SHP77 (cell line): Measurements from ENCODE around the gene ACADVL.

Source experiments
- DNase-seq, 2 experiments: peaks; one replicate each; lab custom pipeline; 2025; lab: John Stamatoyannopoulos, UW

ACADVL gene

DNA sequence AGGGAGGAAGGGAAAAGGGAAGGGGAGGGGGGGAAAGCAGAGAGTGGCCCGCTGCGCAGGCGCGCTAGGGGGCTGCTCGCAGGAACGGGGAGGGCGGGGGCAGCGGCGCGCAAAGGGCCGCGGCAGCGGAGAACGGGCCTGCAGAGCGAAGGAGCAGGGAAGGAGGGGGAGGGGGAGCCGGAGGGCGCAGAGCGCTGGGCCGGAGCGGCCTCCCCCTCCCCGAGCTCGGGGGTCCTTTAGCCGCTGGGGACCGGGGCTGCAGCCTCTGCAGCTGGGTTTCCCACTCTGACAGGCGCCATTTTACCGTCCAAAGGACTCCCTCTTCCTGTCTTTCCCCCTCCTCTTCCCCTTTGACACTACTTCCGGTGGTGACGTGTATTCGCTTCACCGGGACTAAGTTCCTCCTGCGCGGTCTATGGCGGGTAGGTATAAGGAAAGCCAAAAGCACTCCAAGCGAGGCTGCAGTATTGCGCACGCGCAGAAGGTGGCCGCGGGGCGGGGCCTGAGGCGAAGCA, 32.0 kb downstream of the ACADVL start, which contains the start of gene CTDNEP1:
Gene CTDNEP1 (minus strand): TSS at position 74 of the 515 bp plus-strand sequence. CDS start 438 bp downstream, outside the sequence.
- DNase-seq = peak; percentile 99 to 100

DNA sequence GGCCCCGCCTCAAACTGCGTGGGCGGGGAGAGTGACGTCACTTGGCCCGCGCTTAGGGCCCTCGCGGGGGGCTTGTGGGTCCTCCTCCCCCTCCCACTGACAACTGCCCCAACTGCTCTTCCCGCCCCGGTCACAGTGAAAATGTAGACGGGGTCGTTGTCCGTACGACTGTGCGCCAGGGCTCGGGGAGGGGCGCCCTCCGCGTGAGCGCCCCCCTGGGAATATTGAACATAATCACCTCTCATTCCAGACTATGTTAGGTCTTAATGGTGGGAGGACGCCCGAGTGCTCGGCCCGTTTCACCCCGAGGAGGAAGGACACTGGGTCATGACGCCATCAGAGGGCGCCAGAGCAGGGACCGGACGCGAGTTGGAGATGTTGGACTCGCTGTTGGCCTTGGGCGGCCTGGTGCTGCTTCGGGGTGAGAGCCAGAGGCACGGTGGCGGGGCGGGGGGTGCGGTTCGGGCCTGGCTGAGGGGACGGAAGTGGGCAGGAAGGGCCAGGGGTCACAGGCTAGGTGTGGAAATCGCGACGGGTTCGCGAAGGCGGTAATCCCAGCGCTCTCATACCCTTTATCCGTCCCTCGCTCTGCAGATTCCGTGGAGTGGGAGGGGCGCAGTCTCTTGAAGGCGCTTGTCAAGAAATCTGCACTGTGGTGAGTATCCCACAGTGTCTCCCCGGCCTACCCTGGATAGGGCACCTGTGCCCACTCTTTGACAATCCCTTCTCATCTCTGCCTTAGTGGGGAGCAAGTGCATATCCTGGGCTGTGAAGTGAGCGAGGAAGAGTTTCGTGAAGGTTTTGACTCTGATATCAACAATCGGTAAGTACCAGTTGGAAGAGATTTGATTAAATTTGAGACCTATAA, 32.7 kb downstream of the ACADVL start, which contains the start of gene ELP5:
Gene ELP5 (plus strand): TSS at position 40 of the 868 bp plus-strand sequence. CDS start 336 bp downstream, at position 376.
- peak; percentile 94 to 97 for DNase-seq

DNA sequence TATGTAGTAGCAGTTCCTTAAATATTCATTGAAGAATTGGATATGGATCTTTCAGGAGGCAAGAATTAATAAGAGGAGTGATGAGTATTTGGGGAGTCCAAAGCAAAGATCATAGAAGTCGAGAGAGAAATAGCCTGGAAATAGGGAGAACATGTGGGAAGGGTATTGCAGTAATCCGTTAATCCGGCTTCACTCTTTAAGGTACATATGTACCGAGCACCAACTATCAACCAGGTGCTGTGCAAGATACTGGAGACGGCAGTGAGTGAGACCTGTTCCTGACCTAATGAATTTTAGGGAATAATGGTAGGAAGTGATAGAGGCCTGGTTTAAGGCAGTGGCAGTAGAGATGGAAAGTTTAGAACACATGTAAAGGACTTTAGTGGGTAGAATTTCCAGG, 33.3 kb downstream of the ACADVL start:
- no peak for DNase-seq

DNA sequence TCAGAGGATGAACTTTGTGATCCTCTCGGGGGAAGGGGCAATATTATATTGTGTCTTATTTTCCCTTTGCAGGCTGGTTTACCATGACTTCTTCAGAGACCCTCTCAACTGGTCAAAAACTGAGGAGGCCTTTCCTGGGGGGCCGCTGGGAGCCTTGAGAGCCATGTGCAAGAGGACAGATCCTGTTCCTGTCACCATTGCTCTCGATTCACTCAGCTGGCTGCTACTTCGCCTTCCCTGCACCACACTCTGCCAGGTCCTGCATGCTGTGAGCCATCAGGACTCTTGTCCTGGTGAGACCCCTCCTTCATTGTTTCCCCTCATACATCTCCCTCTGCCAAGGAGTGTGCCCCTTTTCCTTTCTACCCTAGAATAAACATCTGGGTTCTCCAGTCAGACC, 34.8 kb downstream of the ACADVL start:
- DNase-seq = no peak

DNA sequence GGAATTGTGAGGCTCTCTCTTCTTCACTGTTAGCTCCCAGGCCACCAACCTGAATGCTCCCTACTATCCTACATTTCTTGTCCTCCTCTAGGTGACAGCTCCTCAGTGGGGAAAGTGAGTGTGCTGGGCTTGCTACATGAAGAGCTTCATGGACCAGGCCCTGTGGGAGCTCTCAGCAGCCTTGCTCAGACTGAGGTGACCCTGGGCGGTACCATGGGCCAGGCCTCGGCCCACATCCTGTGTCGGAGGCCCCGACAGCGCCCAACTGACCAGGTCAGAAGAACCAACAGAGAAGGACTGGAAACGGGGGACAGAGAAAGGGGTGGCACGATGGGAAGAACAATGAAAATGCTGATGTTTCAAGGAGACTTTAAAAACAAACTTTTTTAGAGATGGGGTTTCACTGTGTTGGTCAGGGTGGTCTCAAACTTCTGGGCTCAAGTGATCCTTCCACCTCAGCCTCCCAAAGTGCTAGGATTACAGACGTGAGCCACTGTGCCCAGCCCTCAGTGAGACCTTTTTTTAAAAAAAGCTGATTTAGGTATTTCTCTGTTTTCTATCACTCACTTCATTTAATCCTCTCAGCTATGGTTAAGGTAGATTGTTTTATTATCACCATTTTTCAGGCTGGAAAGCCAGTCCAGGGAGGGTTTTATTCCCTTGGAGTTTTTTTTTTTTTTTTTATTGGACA, 37.2 kb downstream of the ACADVL start:
- no peak for DNase-seq

DNA sequence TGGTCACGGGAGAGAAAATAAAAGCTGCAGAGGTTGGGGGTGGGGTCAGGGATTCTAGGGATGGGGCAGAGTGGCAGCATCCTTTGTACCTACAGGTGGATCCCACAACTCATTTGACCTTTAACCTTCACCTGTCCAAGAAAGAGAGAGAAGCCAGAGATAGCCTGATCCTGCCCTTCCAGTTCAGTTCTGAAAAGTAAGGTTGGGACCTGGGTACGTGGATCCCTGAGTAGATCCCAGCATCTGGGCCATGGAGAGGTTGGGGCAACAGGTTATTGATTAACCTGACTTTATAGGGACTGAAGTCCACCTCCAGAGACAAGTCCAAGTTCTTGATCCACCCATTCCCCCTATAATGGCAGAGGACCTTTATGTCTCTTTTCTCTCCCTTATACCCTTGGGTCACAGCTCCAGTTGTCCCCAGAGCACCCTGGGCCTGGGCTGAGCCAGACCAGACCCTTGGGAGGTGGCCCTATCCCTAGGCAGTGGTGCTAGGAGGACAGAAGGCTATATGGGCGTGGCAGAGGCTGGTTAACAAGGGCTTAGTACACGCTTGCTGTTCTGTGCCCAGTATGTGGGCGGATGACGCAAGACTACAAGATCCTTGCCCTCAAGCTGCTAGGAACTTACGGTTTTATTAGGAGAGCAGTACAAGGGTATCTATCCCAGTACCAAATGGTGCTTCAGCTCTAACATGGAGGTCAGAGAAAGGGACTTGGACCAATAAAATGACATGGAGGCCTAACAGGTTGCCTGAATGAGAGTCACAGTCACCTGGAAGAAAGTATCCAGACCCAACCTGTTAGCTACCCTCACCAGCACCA, 39.2 kb downstream of the ACADVL start:
- DNase-seq = no peak

DNA sequence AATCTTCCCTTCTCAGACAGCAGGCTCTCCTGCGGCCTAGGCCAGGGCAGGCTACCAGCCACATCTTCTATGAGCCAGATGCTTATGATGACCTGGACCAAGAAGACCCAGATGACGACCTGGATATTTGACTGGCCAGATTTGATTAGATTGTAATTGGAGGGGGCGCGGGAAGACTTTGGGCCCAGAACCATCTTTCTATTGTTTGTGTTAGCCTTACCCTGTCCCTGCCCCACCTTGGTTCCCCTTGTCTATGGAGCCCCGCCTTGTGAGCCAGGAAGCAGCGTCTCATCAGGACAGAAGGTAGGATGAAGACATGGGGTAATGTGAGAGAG, 39.8 kb downstream of the ACADVL start:
- no peak for DNase-seq

DNA sequence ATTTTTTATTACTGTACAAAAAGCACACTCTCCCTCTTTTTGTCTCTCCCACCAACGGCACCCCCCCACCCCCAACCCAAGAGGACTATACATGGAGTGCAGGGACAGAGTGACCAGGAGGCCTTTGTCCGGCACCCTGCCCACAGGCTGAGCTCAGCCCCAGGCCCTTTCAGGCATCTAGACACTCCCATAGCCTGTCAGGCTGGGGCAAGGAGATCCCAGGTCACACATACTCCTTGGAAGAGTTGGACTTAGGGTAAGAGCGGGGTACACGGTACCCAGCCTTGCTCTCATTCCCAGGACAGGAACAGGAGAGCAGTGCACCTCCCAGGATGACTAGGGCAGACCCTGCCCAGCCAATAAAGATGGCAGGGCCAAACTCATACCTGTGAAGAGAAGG, 40.4 kb downstream of the ACADVL start:
- no peak for DNase-seq

DNA sequence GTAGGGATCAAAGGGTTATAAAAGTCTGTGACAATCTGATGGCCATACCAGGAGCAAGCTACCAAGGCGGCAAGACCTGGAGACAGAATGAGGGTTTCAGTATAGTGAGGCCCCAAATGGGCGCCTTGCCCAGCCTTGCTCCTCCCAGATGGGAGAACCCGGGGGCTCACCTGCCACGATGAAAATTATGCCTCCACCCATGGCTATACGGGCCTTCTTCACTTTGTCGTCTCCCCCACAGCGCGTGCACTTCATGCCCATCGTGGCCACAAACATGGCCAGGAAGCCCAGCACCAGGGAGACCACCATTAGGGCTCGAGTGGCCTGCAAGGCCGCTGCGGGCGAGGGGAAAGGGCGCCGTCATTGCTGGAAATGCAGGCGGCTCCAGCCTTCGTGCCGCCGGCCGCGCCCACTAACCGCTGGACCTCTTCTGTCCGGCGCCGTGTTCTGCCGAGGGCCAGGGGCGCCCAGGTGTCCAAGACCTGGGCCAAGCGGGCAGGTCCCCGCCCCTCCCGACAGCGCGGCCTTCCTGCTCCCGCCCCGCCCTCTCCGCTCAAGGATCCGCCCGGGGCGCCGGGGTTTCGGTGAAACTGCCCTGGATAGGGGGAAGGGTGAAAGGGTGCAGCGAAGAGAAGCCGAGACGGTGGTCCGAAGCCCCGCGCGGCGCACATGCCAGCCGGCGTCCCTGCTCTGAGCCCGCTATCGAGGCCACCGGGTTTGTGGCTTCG, 41.1 kb downstream of the ACADVL start:
- DNase-seq = peak; percentile 10 to 21

DNA sequence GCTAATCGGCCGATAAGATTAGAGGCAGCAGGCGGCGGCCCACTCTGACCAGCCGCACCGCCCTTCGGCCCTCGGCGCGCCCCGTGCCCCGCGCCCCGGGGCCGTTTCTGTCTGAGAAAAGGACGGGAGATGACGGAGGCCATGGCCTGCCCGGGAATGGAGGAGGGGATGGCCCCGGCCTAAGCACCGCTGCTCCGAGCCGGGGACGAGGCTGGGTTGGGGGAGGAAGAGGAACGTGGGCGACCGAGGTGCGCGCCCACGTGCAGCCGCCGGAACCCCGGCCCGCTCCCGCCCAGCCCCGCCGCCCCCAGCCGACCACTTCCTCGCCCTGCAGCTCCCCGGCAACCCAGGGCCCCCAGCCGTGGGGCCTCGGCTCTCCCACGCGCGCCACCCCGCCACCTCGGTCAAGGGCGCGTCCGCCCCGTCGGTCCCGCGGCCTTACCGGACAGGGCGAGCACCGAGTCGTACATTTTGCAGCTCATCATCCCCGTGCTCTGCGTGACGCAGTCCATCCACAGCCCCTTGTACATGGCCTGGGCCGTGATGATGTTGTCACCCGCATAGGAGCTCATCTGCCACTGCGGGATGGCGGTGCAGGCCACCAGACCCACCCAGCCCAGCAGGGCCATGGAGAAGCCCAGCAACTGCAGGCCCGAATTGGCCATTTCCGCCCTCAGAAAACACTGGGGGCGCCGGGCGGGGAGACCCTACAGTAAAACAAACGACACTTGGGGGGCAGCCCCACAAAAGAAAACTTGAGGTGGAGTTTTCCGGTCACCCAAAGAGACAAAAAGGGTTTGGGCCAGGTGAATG, 41.8 kb downstream of the ACADVL start:
- DNase-seq = no peak

DNA sequence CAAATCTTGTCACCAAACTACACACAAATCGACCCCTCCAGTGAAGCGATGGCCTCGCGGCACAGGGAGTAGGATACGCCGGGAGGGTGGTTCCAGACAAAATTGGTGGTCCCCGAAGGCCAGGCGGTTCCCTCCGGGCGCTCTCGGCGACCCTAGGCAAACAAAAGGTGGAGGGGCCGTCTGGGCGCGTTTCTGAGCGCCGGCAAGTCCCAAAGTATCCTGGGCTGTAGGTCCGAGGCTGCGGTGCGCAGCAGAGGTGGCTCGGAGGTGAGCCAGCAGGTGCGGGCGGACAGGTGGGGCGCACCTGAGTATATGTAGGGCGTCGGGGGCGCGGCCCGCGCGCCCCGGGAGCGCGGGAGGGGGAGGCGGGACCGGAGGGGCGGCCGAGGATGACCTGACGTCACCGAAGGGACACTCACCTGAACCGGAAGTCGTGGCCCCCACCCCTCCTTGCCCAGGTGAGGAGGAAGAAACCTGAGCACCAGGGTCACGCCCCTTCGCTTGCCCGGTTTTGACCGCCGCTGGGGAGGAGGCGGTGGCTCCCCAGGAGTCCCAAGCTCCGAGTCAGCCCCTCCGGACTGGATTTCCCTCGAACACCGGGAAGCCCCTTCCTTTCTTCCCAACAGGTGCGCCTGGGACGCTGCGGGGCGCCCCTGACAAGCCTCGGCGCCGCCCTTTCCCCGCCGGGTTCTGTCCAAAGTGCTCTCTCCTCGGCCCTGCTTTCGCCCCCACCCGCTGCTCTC, 42.6 kb downstream of the ACADVL start, which contains the start of gene CLDN7:
Gene CLDN7 (minus strand): TSS at position 287 of the 743 bp plus-strand sequence. CDS start 435 bp downstream, outside the sequence.
- no peak for DNase-seq

DNA sequence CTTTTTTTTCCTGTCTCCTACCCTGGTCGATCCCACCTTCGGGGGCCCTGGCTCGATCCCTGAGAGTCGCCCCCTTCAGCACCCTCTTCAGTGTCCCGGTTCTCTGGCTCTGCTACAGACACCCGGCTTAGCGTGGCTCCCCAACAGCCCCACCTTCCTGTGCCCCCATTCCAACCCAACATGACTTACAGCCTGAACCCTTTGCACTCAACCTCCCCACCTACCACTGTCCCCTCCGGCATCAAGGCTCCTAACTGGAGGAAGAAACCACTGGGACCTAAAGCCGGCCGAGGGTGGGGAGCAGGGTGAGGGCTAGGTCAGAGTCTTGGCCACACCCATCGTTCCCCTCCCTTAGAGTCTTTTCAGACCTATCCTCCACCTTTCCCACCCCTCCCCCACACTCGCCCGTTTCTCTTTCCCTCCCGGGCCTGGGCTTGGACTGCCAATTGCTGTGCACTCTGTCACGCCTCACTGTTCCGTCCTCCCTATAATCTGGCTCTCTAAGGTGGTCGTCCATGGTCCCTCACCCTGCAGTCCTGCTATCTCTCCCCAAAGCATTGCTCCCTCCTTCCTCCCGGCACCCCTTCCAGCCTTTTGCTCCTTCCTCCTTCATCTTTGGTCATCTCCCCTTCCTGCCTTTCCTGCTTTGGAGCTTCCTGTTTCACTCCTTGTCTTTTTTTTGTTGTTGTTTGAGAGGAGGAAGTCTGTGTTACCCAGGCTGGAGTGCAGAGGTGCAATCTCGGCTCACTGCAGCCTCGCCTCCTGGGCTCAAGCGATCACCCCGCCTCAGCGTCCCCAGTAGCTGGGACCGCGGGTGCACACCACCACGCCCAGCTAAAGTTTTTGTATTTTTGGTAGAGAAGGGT, 43.4 kb downstream of the ACADVL start:
- DNase-seq = no peak

DNA sequence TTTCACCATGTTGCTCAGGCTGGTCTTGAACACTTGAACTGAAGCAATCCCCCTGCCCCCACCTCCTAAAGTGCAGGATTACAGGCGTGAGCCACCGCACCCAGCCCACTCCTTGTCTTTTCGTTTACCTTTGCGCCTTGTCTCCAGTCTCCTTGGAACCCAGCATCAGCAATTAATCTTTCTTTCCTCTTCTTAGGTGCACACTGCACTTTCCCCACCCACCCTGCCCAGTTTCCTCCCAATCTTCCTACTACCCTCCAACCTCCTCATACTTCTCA, 44.0 kb downstream of the ACADVL start:
- no peak for DNase-seq

DNA sequence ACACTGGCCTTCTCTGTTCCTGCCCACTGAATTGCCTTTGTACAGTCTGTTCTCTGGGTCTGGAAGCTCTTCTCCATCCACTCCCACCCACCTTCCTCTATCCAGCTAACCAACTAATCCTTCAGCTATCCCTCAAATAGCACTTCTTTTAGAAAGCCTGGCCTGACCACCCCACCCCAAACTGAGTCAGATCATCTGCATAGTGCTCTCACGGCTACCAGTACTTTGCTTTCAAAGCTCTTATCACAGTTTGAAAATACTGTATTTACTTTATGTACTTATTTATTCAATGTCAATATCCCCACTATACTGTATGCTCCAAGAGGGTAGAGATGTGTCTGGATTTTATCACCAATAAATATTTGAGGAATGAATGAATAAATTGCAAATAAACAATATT, 47.0 kb downstream of the ACADVL start:
- no peak for DNase-seq
